H1 (cell line): ENCODE results near the gene ZNF804B. TPM values are rescaled to one million over a fixed set of nuclear protein-coding genes. Genes with fewer than 3 reads are reported as not detected.

Source experiments
- CEBPB ChIP-seq: IDR thresholded peaks from 2 replicates; pipeline ENCODE4 v1.6.1; 2012; ENCODE audit warnings: low read depth, low read length
- JUN ChIP-seq: IDR thresholded peaks from 2 replicates; pipeline ENCODE4 v1.6.1; 2011; ENCODE audit warnings: low read depth, mild to moderate bottlenecking, improper control_type of control experiment, low read length
- PHF8 ChIP-seq: fragments of 200-600 bp; sonication (generic); conservative IDR thresholded peaks from 2 replicates; pipeline ENCODE4 v1.7.1; 2012; ENCODE audit warnings: low read depth, mild to moderate bottlenecking, inconsistent platforms, low read length, moderate library complexity
- RFX5 ChIP-seq: IDR thresholded peaks from 2 replicates; pipeline ENCODE4 v1.6.1; 2011; ENCODE audit warnings: low read depth, low read length, improper control_type of control experiment, borderline replicate concordance
- RXRA ChIP-seq: IDR thresholded peaks from 2 replicates; pipeline ENCODE4 v1.6.1; 2011; ENCODE audit warnings: low read depth, mild to moderate bottlenecking, low read length, moderate library complexity; ENCODE audit not compliant: insufficient read depth
- SP1 ChIP-seq: IDR thresholded peaks from 2 replicates; pipeline ENCODE4 v1.6.1; 2011; ENCODE audit warnings: low read depth, low read length
- polyA plus RNA-seq, 7 experiments: library from polyadenylated mRNA; depleted of rRNA in 3 of 7; stranded (reverse) in 5 of 7; unstranded in 2 of 7; fragments of >200 nt in 5 of 7; fragments of 200-250 nt in 2 of 7; gene quantifications; 1 replicate in 5 of 7; 2 replicates in 1 of 7; 4 replicates in 1 of 7; pipeline versions ENCODE4 v1.2.1 to v1.2.3, GENCODE V29; 2011 to 2013; ENCODE audit warnings: missing spikeins in 2 of 7, mixed read lengths in 2 of 7
- total RNA-seq: library from RNA; stranded (reverse); fragmentation: NEBNext Ultra II Directional; extraction: Animal tissue kit (Norgen Biotek cat#: 25700); gene quantifications from 2 replicates; pipeline ENCODE4 v1.2.1, GENCODE V29; 2021

ZNF804B gene
- total and polyA plus RNA-seq, 2 of the 8 experiments (the other 6 are each of a cell fraction or from before 2014, with no cell fraction given): not detected

GRCh38 chr7:89023877-89024276, 264.4 kb downstream of the ZNF804B start (continued):
- TF ChIP-seq RFX5 (no peak), RXRA (no peak), JUN (no peak), PHF8 (no peak), CEBPB (no peak), SP1 (no peak)
